PFSK-1 (cell line): ENCODE data around the gene COPS8.

Experiments
- POLR2AphosphoS5 ChIP-seq: IDR thresholded peaks from 2 replicates; pipeline ENCODE4 v1.6.1; 2012; ENCODE audit warnings: low read depth, mild to moderate bottlenecking, control low read depth, low read length, moderate library complexity
- SIN3A ChIP-seq: IDR thresholded peaks from 2 replicates; pipeline ENCODE4 v1.6.1; 2012; ENCODE audit warnings: mild to moderate bottlenecking, low read length, moderate library complexity, borderline replicate concordance; ENCODE audit not compliant: insufficient read depth
- TAF1 ChIP-seq: IDR thresholded peaks from 2 replicates; pipeline ENCODE4 v1.6.1; 2012; ENCODE audit warnings: low read length, control low read depth, borderline replicate concordance; ENCODE audit not compliant: insufficient read depth

DNA sequence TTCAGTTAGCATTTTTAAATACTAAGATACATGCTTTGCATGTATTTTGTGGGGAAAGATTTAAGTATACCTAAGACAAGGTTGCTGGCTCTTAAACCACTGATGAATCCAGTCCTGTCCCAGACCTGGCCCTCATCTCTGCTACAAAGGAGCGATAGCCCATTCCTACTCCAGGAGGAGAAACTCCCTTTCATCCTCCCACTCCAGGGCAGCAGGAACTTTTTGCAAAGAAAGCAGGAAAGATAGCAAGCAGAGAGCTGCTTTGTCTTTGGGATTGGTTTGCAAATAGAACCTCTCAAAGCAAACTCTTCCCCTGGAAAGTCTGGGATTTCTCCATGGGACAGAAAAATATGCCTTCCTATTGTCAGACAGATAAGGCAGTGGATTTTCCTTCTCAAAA, 43.6 kb upstream of the COPS8 start:
- TF ChIP-seq SIN3A (no peak), POLR2AphosphoS5 (no peak), TAF1 (no peak)
